GM18498 (cell line): Measurements from ENCODE around the gene MUC6.
"Not testable (repeated sequence)": the region's sequence is repeated elsewhere in the genome, so short reads cannot be mapped to it uniquely, and the experiment has no call there.

ENCODE experiments used
- ATAC-seq: cut with Tn5 transposase; IDR thresholded peaks from one replicate; pipeline ENCODE4 v1.9.1; 2021; ENCODE audit warnings: mild to moderate bottlenecking, moderate library complexity; ENCODE audit not compliant: unreplicated experiment

The MUC6 gene

DNA sequence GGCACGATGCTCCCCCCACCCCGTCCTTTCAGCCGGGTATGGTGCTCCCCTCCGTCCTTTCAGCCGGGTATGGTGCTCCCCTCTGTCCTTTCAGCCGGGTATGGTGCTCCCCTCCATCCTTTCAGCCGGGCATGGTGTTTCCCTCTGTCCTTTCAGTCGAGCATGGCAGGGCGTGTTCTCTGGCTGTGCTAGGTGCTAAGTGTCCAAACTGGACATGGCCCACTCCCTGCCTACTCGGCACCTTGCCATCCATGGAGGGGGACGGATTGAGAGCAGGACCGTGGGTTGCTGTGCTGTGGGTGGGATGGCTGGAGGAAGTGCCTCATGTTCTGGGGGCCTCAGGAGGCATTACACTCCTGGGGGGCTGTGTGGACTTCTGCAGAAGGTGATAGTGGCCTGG, 45.5 kb downstream of the MUC6 start:
- no peak for ATAC-seq

DNA sequence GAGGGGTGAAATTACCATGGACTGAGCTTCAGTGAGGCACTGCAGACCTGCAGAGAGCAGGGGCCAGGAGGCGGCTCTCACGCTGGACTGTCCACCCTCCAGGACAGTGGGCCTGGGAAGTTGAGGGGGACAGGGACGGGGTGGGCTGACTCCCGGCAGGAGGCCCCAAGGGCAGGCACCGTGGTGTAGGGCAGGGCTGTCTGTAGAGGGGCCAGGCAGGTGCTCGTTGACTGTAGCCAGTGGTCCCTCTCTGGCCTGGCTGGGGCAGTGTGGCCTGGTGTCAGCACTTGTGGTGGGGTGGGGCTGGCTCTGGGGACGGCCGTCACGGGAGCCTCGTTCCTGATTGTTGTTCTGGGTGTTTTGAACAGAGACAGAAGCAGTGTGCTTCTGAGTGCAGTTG, 46.4 kb downstream of the MUC6 start:
- no peak for ATAC-seq

DNA sequence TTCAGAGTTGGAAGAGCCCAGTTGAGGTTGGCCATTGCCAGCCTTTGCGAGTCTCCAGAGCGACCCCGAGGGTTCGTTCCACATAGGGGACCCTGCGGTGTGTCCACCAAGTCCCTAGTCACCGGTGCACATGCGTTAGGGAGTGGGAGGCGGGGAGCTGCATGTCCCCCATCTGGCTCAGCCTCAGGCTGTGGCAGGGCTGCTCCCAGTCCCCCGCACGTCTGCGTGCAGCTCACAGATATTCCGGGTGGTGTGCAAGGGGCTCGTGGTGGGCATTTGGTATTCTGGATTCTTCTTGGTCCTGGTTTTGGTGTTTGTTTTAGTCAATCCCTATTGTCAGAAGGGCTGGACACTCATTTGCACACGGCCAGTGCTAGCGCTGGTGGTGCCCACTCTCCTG, 48.8 kb downstream of the MUC6 start:
- no peak for ATAC-seq

DNA sequence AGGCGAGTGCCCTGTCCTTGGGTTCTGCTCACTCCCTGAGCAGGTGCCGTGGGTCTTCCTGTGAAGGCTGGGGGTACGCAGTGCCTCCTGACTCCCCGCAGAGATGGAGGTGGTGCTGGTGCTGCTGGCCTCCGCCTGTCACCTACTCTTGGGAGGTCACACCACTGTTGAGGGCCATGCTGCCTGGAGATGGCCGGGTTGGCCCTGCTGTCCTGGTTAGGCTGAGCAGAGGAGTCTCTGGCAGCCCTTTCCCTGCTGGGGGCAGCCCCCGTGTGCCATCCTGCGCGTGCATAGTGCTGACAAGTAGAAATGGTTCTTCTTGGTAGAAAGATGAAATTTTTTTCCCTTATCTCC, 49.6 kb downstream of the MUC6 start:
- no peak for ATAC-seq

DNA sequence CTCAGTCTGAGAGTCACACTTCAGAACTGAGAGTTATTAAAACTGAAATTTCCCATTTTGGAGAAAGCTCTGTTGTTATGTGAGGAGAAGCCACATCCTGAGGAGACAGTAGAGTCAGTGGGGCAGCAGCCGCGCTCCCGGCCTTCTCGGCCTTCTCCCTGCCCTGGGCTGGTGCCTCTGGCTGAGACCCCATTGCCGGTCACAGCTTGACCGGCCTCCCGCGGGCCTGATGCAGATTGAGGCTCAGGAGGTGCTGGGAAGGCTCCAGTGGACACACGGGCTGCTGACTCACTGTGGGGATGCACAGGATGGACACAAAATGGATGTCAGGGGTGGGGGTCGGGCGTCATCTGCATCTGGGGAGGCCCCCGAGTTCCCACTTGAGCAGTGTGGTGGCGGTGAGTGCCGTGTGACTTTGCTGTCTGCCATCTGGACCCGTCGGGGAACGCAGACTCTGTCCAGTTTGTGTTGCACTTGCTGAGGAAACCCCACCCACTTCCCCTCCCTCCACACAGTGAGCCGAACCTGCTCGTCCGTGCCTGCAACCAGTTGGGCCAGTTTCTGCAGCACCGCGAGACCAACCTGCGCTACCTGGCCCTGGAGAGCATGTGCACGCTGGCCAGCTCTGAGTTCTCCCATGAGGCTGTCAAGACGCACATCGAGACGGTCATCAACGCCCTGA, 50.1 kb downstream of the MUC6 start:
- ATAC-seq, result no peak

DNA sequence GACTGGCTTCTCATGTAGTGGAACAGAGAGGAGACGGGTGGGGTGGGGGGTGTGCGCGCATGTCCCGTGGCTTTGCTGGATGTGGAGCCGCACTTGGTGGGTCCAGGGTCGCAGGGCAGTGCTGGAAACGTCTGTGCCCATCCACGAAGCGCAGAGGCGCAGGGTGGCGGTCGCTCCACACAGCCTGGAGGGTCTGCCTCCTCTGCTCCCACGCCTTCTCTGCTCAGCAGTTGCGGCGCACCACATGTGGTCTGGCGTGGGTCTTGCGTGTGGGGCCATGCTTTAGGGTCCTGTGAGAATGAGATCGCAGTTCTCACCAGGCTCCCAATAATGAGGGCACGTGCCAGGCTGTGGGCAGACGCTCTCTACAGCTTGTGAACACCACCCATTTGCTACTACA, 50.7 kb downstream of the MUC6 start:
- no peak for ATAC-seq

DNA sequence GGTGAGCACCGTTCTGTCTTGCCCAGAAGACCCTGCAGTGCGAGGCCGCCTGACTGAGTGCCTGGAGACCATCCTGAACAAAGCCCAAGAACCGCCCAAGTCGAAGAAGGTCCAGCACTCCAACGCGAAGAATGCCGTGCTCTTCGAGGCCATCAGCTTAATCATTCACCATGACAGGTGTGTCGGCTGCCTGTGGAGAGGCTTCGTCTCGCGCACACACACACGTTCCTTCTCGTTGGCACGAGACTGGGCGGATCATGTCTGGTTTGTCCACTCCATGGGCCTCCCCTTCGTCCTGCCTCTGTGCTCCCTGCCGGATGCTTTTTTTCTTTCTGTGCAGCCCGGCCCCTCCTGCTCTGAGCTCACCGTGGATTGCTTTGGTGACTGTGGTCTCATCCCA, 51.1 kb downstream of the MUC6 start:
- ATAC-seq, result no peak

DNA sequence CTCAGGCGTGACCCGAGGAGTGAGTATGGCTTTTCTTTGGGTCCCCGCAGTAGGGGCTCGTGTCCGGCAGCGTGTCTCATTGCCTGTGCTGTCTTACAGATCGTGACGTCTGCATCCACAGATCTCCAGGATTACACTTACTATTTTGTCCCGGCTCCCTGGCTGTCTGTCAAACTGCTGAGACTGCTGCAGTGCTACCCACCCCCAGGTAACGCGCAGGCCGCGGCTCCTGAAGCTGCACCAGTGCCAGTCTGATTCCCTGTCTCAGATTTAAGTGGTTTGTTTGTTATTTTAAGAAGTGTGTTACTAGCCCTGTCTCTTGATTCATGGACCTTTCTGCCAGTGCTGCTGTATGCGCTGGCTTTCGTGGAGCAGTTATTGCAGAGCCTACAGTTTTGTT, 52.0 kb downstream of the MUC6 start:
- no peak for ATAC-seq

DNA sequence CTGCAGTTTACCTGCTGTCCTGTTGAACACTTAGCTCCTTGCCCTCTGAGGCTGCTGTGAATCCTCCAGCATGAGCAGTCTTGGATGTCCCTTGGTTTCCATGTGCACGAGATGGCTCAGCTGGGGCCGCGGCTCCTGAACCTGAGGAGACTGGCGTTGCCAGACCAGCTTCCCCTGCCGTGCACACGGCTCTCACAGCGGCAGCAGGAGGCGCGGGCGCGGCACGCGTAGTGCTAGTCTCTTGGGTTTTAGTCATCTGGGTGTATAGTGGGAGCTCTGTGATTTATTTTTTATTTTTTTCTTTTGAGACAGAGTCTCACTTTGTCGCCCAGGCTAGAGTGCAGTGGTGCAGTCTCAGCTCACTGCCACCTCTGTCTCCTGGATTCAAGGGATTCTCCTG, 54.8 kb downstream of the MUC6 start:
- no peak for ATAC-seq

DNA sequence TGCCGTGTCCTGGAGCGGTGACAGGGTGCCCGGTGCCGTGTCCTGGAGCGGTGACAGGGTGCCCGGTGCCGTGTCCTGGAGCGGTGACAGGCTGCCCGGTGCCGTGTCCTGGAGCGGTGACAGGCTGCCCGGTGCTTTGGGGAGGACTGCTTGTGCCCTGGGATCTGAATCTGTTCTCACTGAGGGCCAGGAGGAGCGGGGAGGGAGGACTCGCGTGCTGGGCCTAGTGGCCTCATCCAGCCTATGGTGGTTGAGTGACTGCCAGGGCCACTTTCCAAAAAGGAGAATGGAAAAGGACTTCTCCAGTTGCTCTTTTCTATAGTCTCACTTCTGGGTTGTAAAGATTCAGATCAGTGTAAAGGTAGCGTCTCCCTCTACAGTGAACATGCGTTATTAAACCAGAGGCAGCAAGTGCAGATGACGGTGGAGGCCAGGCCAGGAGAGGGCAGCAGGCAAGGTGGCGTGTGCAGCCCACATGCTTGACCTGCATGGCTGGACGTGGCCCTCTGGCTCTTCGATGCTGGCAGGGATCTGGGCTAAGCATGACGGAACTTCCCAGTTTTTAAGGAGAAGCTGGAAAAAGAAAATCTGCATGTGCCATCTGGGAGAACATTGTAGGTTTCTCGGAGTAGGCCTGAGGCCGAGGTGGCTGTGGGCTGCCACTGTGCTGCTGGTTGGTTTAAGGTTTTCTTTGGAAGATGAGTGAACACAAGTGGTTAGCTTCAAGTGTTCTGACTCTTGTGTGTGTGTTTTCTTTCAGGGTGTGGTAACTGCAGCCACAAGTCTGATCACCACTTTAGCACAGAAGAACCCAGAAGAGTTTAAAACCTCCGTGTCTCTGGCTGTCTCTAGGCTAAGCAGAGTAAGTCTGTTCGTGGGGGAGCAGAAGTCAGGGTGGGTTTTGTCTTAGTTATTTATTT, 55.8 kb downstream of the MUC6 start:
- no peak for ATAC-seq

DNA sequence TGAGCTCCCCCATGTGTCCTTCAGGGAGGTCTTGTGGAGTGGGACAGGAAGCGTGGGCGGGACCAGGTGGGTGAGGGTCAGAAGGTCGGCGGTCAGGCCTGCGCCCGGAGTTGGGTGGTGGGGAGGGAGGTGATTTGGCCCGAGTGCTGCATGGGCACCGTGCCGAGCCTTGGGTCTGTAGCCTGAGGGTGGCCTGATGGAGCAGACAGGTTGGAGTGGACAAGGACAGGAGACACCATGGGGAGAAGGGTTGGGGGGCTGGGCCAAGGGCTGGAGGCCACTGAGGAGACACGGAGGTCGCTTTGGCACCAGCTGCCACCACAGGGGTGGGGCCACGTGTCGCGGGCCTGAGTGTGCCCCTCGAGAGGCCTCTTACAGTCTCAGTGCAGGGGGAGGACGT, 57.7 kb downstream of the MUC6 start:
- no peak for ATAC-seq

DNA sequence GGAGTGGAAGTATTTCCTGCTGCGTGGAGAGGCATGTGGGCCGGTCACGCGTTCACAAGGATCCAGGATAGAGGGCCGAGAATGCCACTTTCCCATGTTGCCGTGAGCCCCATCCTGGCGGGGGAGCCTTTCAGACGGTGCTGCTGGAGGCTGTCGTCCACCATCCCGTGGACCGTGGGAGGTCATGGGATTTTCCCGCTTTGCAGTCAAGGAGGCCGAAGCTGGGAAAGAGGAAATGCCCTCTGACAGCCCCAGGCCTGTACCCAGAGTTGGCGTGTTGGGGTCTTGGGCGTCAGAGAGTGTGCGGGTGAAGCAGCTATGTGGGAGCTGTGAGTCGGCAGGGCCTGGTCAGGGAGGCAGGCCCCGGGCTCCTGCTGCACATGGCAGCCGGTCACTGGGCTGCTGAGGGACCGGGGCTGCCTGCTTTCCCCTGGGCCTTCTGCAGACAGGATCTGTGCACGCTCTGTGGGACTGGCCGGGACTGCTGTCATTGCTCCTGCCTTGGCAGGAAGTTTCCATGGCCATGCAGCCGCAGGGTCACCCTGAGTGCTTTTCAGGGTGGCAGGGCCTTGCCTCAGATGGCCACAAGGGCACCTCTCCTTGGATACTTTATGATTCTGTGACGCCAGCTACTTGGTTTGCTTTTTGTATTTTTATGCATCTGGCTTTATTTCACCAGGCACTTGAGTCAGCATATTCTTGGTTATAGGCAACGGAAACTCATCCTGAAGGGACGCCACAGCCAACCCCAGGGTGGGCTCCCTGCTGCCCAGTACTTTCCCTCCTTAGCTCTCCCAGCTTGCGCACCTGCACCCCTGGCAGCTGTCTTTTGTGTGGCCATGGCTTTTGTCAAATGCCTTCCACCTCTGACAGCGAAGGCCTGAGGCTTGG, 58.4 kb downstream of the MUC6 start:
- no peak for ATAC-seq

DNA sequence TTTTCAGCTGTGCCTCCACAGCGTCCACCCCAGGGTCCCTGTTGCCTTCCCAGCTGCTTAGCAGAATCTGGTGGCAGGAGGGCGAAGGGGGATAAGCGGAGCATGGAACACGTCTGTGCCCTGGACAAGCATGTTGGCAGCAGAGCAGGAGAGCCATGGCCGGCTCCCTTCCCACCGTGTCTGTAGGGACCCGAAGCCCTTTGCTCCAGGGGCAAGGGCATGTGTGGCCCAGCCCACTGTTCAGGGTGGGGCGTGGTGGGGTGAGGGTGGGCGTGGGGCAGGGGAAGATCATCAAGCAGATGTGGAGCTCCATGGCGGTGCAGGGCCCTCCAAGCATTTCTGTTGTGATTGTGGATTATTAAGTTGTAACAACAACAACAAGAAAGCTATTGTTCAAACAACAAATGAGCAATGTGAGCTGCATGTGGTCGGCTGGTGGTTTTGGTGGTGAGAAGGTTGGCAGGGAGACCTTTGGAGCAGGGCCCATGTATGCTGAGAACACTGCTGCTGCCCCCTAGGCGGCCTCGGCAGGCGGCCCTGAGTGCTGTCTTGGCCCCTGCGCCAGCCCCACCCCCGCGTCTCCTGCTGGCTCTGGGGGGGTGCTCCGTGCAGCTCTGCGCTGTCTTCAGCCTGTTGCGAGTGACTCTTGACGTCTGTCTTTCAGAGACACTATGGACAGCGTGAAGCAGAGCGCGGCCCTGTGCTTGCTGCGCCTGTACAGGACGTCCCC, 59.9 kb downstream of the MUC6 start:
- ATAC-seq, result no peak

DNA sequence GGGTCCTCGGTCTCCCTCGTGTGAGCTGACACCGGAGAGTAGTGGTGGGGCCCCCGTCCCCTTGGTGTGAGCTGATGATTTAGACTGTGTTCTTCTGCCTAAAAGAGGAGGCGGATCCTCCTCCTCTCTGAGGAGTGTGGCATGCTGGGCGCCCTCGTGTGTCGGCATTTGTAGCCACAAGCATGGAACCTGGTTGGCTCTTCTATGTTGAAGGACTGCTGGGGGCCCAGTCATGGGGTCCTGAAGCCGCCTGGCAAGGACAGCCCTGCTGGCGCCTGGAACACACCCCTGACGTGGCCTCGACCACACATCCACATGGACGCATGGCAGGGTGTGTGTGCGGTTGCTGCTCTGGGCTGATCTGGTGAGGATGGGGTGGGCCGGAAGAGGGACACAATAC, 60.7 kb downstream of the MUC6 start:
- no peak for ATAC-seq

DNA sequence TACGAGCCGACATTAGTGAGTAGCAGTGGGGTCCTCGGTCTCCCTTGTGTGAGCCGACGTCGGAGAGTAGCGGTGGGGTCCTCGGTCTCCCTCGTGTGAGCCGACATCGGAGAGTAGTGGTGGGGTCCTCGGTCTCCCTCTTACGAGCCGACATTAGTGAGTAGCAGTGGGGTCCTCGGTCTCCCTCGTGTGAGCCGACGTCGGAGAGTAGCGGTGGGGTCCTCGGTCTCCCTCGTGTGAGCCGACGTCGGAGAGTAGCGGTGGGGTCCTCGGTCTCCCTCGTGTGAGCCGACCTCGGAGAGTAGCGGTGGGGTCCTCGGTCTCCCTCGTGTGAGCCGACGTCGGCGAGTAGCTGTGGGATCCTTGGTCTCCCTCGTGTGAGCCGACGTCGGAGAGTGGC, 61.1 kb downstream of the MUC6 start:
- ATAC-seq, result not testable (repeated sequence)

DNA sequence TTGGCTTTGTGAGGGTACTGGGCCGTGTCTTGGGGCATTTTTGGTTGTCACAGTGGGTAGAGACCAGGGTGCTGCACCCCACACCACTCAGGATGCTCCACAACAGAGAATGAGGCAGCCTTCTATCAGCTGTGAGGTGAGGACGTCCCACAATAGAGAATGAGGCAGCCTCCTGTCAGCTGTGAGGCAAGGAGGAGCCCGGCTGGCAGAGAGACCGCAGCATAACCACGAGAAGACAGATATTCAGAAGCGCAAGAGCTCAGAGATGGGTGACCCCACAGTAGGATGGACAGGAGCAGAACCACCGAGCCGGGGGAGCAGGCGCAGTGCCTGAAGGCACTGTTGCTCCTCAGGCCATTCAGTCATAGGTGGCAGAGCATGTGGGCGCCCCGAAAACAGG, 63.3 kb downstream of the MUC6 start:
- ATAC-seq, result no peak

DNA sequence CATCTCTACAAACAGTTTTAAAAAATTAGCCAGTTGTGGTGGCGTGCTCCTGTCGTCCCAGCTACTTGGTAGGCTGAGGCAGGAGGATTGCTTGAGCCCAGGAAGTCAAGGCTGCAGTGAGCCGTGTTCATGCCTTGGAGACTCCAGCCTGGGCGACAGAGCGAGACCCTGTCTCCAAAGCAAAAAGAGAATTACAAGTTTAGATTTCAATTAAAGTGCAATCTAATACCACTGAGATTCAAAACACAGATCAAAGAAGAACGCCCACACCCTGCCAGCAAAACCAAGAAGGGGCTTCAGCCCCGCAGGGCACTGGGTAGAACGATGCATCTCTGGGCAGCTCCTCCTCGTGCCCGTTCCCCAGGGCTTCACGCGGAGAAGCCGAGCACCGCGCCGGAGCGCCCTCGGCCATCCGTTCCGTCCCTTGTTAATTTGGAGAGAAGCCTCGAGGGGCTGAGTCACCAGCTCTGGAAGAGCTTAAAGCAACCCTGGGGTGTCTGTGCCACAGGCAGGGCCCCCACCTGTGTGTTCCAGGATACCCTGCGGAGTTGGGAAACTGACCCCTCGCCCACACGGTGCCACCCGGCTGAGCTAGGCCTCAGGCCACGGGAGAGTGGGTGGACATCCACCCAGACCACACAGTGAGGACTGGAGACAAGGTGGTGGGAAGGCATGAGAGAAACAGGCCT, 63.9 kb downstream of the MUC6 start:
- ATAC-seq, result no peak

DNA sequence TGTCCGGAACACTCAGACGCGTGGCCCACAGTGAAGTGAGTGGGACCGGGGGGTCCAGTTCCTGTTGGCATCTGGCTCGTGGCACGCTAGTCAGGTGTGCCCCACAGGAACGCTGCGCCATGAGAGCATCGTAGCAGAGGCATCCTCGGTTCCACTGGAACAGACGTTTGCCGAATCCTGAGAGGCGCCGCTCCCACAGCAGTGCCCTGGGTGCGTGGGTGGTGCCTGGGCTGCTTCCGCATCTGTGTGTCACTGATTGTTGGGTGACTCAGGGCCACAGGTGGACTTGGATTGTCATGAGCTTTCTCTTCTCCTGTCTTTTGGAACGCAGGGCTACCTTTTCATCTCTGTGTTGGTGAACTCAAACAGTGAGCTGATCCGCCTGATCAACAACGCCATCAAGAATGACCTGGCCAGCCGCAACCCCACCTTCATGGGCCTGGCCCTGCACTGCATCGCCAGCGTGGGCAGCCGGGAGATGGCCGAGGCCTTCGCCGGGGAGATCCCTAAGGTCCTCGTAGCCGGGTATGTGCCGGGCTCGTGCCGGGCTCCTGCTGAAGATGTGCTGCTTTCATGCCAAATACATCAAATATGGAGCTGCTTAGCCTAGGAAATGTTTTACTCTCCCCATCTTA, 64.7 kb downstream of the MUC6 start:
- ATAC-seq, result no peak

DNA sequence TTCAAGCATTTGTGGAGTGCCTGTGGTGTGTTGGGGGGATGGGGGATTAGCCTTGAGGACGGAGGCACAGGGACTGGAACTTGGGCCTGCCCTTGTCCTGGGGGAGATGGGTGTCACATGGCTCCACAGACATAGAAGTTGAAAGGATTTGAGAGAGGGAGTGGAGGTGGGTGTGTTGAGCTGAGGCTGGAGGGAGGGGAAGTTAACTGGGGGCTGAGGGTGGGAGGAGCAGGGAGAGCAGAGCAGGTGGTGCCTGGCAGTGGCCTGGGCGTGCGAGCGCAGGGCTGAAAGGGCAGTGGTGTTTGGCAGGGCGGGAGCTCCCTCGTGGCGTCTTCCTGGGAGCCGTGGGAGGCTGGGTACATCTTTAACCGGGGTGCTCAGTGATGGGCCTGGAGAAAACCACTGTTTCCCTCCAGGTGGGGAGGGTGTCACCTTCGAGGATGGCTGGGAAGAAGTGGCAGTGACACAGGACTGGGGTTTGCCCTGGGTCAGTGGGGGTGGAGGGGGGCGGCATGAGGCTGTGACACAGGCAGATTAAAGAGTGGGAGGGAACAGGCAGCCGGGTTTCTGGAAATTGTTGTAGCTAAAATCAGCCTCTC, 65.3 kb downstream of the MUC6 start:
- ATAC-seq, result no peak
